Right hindlimb (tissue), 1 donor: ENCODE data around the gene NSG2.

Experiments used
- DNase-seq: peaks from one replicate; pipeline ENCODE4 v3.0.0-alpha.2; 2018

The NSG2 gene

GRCh38 chr5:174155281-174155680, 109.8 kb downstream of the NSG2 start:
- no peak for DNase-seq

- DNase-seq = no peak
These were observed 110.2 kb downstream of the NSG2 start for GRCh38 chr5:174155706-174156105.

GRCh38 chr5:174157048-174157447, 111.5 kb downstream of the NSG2 start:
- no peak for DNase-seq
